CD4-positive, alpha-beta T cell treated with Interleukin-6 for 4 hours (primary cell): ENCODE measurements around the gene PLET1.

Source experiments
- DNase-seq: peaks from one replicate; pipeline ENCODE4 v3.0.0-alpha.2; 2020; ENCODE audit warnings: mixed read lengths

Gene PLET1

GRCh38 chr11:112235750-112236390 lies 24.8 kb downstream of the PLET1 start:
- no peak for DNase-seq

GRCh38 chr11:112231952-112232351 lies 28.7 kb downstream of the PLET1 start:
- no peak for DNase-seq

GRCh38 chr11:112229746-112230433 lies 30.8 kb downstream of the PLET1 start:
- no peak for DNase-seq

GRCh38 chr11:112229159-112229558 lies 31.5 kb downstream of the PLET1 start:
- no peak for DNase-seq

- no peak for DNase-seq
Observed at GRCh38 chr11:112228706-112229105, 32.0 kb downstream of the PLET1 start.

GRCh38 chr11:112227471-112227870 lies 33.2 kb downstream of the PLET1 start:
- DNase-seq = no peak

GRCh38 chr11:112226831-112227401 lies 33.7 kb downstream of the PLET1 start:
- DNase-seq = no peak

- DNase-seq = peak; percentile 85
Observed at GRCh38 chr11:112226062-112226830, 34.4 kb downstream of the PLET1 start, which contains the start of gene PTS. Gene PTS, plus strand, starts transcription at chr11:112226428. Its CDS starts 16 bp downstream, at chr11:112226444.

GRCh38 chr11:112225753-112226061 lies 35.0 kb downstream of the PLET1 start:
- no peak for DNase-seq

GRCh38 chr11:112223754-112224532 lies 36.7 kb downstream of the PLET1 start:
- DNase-seq = no peak

GRCh38 chr11:112223121-112223520 lies 37.5 kb downstream of the PLET1 start:
- DNase-seq = no peak

- DNase-seq = no peak
Observed at GRCh38 chr11:112222303-112222702, 38.4 kb downstream of the PLET1 start.

- no peak for DNase-seq
Observed at GRCh38 chr11:112221274-112221835, 39.3 kb downstream of the PLET1 start.

GRCh38 chr11:112219476-112220232 lies 41.0 kb downstream of the PLET1 start:
- peak; percentile 49 for DNase-seq

GRCh38 chr11:112216561-112217105 lies 44.0 kb downstream of the PLET1 start:
- no peak for DNase-seq

- no peak for DNase-seq
Observed at GRCh38 chr11:112215621-112216020, 45.0 kb downstream of the PLET1 start.

- DNase-seq = no peak
Observed at GRCh38 chr11:112213753-112214152, 46.9 kb downstream of the PLET1 start.

GRCh38 chr11:112212710-112213109 lies 48.0 kb downstream of the PLET1 start:
- no peak for DNase-seq

- DNase-seq = no peak
Observed at GRCh38 chr11:112212290-112212689, 48.4 kb downstream of the PLET1 start.

- DNase-seq = no peak
Observed at GRCh38 chr11:112211536-112211935, 49.1 kb downstream of the PLET1 start.

GRCh38 chr11:112210890-112211289 lies 49.8 kb downstream of the PLET1 start:
- DNase-seq = no peak
